GM12872 (cell line): Measurements from ENCODE around the gene RAD23B.

Experiments
- TF ChIP-seq, protein P1 (sequence below): IDR thresholded peaks from 3 replicates; pipeline ENCODE4 v1.5.1; 2011; ENCODE audit warnings: low read depth, mild to moderate bottlenecking, low read length, moderate library complexity; ENCODE audit not compliant: insufficient read depth

Gene RAD23B

DNA sequence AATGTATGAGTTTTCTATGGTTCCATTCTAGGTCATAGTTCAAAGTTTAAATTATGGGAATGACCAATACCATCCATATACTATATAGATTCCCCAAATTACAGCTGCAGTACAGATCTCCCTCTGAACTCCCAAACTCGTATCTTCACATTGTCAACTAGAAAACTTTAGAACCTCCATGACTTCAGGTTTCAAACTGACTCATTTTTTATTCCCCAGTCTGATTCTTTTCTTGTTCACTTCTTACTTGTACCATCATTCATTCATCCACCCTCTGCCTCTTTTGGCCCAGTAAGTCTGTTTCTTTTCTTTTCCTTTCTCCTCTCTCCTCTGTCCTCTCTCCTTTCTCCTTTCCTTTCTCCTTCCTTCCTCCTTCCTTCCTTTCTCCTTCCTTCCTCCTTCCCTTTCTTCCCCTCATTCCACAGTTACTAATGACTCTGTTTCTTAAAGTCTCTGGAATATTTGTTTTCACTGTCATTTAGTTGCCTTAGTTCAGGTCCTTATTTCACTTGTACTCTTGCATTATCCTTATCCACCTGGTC, 30.5 kb downstream of the RAD23B start:
- TF ChIP-seq, protein P1, sequence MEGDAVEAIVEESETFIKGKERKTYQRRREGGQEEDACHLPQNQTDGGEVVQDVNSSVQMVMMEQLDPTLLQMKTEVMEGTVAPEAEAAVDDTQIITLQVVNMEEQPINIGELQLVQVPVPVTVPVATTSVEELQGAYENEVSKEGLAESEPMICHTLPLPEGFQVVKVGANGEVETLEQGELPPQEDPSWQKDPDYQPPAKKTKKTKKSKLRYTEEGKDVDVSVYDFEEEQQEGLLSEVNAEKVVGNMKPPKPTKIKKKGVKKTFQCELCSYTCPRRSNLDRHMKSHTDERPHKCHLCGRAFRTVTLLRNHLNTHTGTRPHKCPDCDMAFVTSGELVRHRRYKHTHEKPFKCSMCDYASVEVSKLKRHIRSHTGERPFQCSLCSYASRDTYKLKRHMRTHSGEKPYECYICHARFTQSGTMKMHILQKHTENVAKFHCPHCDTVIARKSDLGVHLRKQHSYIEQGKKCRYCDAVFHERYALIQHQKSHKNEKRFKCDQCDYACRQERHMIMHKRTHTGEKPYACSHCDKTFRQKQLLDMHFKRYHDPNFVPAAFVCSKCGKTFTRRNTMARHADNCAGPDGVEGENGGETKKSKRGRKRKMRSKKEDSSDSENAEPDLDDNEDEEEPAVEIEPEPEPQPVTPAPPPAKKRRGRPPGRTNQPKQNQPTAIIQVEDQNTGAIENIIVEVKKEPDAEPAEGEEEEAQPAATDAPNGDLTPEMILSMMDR = no peak

DNA sequence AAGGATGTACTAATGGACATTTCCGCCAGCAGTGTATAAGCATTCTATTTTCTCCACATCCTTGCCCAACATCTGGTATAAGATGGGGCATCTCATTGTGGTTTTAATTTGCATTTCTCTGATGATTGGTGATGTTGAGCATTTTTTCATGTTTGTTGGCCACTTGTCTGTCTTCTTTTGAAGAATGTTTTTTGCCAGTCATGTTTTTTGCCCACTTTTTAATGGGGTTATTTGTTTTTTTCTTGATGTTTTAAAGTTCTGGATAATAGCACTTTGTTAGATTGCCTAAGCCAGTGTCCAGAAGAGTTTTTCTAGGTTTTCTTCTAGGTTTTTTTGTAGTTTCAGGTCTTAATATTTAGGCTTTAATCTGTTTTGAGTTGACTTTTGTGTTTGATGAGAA, 31.7 kb downstream of the RAD23B start:
- TF ChIP-seq, protein P1 = no peak

DNA sequence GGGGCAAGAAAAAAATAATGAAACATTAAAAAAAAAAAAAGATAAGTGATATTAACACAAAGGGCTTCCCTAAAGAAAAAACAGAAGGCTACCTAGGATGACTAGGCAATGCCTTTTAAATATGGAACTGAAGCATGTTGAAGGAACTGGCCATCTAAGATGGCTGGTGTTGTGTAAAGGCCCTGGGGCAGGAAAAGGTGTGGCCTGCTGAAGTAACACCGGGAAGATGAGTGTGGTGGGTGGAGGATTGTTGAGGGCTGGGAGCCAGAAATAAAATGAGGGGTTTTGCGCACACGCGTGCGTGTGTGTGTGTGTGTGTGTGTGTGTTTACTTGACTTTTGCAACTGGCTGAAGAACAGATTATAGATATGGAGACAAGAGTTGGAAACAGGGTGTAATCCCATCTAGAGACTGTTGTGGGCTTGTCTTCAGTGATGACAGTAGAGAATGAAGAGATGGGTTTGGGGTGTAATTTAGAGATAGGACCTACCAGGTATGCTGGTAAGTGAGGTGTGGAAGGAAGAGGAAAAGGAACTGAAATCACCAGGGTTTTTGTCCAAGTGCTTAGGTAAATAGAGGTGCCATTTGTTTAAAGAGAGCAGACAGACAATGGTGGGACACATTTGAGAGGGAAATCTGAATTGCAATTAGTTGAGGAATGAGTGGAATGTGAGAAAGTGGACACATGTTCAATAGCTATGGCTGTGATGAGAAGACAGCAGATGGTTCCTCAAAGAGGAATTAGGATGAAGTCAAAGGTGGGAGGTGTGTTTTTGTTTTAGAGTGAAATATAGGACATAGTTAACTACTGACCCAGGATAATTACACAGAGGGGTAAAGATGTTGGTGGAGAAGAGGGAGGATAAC, 33.9 kb downstream of the RAD23B start:
- TF ChIP-seq, protein P1 = no peak

DNA sequence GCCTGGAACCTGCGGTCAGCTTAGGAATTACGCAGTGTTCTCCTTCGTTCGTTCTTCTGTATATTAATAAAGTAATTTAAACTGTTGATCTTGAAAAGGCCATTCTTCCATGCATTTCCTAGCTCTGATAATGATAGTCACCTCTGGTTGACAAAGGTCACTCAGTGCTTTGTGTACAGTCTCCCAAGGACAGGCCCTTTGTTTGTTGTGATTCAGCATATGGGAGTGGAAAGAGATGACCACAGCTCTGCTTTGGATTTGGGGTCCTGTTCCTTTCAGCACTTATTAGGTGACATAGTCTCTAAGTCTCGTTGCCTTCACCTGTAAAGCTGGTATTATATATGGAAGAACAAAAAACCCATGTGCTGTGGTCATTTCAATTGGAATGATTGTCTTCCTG, 39.6 kb downstream of the RAD23B start:
- TF ChIP-seq, protein P1 = no peak

DNA sequence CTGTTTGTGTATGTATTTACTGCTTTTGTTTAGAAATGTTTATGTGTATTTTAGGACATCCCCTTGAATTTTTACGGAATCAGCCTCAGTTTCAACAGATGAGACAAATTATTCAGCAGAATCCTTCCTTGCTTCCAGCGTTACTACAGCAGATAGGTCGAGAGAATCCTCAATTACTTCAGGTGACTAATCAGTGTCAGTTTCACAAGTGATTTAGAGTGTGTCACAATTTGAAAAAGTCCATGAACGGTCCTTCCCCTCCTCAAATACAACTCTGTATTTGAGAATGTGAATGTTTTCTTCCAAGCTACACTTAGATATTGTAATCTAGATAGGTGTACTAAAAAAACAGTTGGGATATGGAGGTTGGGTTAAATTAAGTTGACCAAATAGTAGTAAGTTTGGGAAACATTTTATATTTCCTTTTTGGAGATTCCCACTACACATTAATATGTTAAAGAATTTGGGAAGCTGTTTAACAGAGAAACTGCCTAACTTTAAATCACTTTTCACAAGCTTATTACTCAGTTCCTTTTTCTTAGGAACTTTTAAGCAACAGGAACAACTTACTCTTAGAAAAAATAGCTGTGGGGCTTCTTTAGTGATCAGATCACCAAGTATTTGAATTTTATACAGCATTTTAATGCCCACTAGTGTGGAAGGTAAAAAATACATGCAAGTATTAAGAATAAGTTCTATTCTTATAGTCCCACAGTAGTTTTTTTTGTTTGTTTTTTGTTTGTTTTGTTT, 40.9 kb downstream of the RAD23B start:
- TF ChIP-seq, protein P1 = no peak

DNA sequence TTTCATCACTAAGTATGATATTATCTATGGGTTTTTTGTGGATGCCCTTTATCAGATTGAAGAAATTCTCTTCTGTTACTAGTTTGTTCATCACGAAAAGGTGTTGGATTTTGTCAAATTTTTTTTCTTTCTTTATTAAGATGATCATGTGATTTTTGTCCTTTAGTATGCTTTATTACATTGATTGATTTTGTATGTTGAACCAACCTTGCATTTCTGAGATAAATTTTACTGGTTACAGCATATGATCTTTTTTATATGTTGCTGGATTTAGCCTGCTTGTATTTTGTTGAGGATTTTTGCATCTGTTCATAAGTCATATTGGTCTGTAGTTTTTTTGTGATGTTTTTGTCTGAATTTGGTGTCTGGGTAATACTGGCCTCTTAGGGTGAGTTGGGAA, 42.8 kb downstream of the RAD23B start:
- TF ChIP-seq, protein P1 = no peak

DNA sequence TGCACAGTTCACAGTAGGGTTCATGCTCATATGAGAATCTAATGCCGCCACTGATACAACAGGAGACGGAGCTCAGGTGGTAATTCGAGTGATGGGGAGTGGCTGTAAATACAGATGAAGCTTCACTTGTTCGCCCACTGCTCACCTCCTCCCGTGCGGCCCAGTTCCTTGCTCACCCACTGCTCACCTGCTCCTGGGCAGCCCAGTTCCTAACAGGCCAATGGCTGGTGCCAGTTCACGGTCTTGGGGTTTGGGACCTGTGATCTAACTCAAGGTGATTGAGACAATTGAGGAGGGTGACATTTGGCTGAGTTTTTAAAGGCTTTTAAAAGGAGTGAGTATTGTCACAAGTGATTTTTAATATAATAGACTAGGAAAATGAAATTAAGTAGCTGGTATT, 45.4 kb downstream of the RAD23B start:
- TF ChIP-seq, protein P1 = no peak
